HepG2 (cell line): Measurements from ENCODE around the gene RPL18. TPM values are rescaled to one million over a fixed set of nuclear protein-coding genes. Genes with fewer than 3 reads are reported as not detected.
A peak's percentile ranks its signal among the peaks of the same experiment; 100 is the strongest.

Experiments
- ATF7 ChIP-seq, 2 experiments: fragments of 450-650 bp in 1 of 2; sonication (generic) in 1 of 2; formaldehyde crosslinking in 1 of 2; IDR thresholded peaks; 2 replicates each; pipeline versions ENCODE4 v1.4.0 to v1.6.1; 2016 to 2020; ENCODE audit warnings: antibody characterized with exemption in 1 of 2, mild to moderate bottlenecking in 1 of 2, missing genetic modification reagents in 1 of 2
- FOXC1 ChIP-seq: sonication (generic); formaldehyde crosslinking; IDR thresholded peaks from 2 replicates; pipeline ENCODE4 v1.8.0; 2022; ENCODE audit warnings: mild to moderate bottlenecking, missing genetic modification reagents, borderline replicate concordance
- KMT2A ChIP-seq: sonication (generic); formaldehyde crosslinking; IDR thresholded peaks from 2 replicates; pipeline ENCODE4 v1.4.0; 2020; ENCODE audit warnings: missing genetic modification reagents
- KMT2B ChIP-seq: IDR thresholded peaks from 2 replicates; pipeline ENCODE4 v1.6.1; 2016; ENCODE audit warnings: missing genetic modification reagents, missing compliant biosample characterization
- MTA3 ChIP-seq: sonication (generic); formaldehyde crosslinking; IDR thresholded peaks from 2 replicates; pipeline ENCODE4 v1.4.0; 2020; ENCODE audit warnings: missing genetic modification reagents
- MXD3 ChIP-seq: IDR thresholded peaks from 2 replicates; pipeline ENCODE4 v1.6.1; 2016; ENCODE audit warnings: mild to moderate bottlenecking, missing biosample characterization, missing genetic modification reagents
- NKX3-1 ChIP-seq: sonication (generic); formaldehyde crosslinking; IDR thresholded peaks from 2 replicates; pipeline ENCODE4 v1.5.0; 2020; ENCODE audit warnings: missing genetic modification reagents
- NR1H2 ChIP-seq: sonication (generic); formaldehyde crosslinking; IDR thresholded peaks from 2 replicates; pipeline ENCODE4 v1.8.1; 2022; ENCODE audit warnings: low read depth, missing genetic modification reagents, borderline replicate concordance
- PRDM10 ChIP-seq: sonication (generic); formaldehyde crosslinking; IDR thresholded peaks from 2 replicates; pipeline ENCODE4 v1.4.0; 2020; ENCODE audit warnings: low read depth, missing genetic modification reagents
- SOX13 ChIP-seq, 3 experiments: fragments of 450-650 bp in 1 of 3; sonication (generic) in 1 of 3; formaldehyde crosslinking in 1 of 3; IDR thresholded peaks in 2 of 3; conservative IDR thresholded peaks in 1 of 3; 2 replicates each; pipeline versions ENCODE4 v1.5.0 to v1.6.1; 2016 to 2020; ENCODE audit warnings: antibody characterized with exemption in 1 of 3, mild to moderate bottlenecking in 1 of 3, missing compliant biosample characterization in 1 of 3, missing genetic modification reagents in 1 of 3, moderate library complexity in 1 of 3
- SP2 ChIP-seq: sonication (generic); formaldehyde crosslinking; IDR thresholded peaks from 2 replicates; pipeline ENCODE4 v1.5.1; 2020; ENCODE audit warnings: mild to moderate bottlenecking, missing genetic modification reagents
- SRF ChIP-seq: IDR thresholded peaks from 2 replicates; pipeline ENCODE4 v1.6.1; 2011; ENCODE audit warnings: mild to moderate bottlenecking, low read depth, low read length, moderate library complexity
- THAP11 ChIP-seq: IDR thresholded peaks from 2 replicates; pipeline ENCODE4 v1.6.1; 2016; ENCODE audit warnings: missing biosample characterization, missing genetic modification reagents
- ZMYM3 ChIP-seq: sonication (generic); formaldehyde crosslinking; IDR thresholded peaks from 2 replicates; pipeline ENCODE4 v1.5.1; 2020; ENCODE audit warnings: mild to moderate bottlenecking, missing genetic modification reagents
- ZNF431 ChIP-seq: sonication (generic); formaldehyde crosslinking; IDR thresholded peaks from 2 replicates; pipeline ENCODE4 v1.9.0; 2022; ENCODE audit warnings: missing genetic modification reagents, low read depth, mild to moderate bottlenecking, borderline replicate concordance
- ZNF501 ChIP-seq: sonication (generic); formaldehyde crosslinking; IDR thresholded peaks from 2 replicates; pipeline ENCODE4 v1.5.1; 2020; ENCODE audit warnings: mild to moderate bottlenecking, moderate library complexity, missing genetic modification reagents
- ZNF839 ChIP-seq: sonication (generic); formaldehyde crosslinking; IDR thresholded peaks from 2 replicates; pipeline ENCODE4 v1.4.0; 2020; ENCODE audit warnings: missing genetic modification reagents, mild to moderate bottlenecking, borderline replicate concordance
- polyA plus RNA-seq, 8 experiments: library from polyadenylated mRNA; depleted of rRNA in 3 of 8; stranded (reverse) in 7 of 8; unstranded in 1 of 8; fragments of >200 nt; fragmentation: Illumina TruSeq in 4 of 8; extraction: Trizol in 4 of 8; gene quantifications; 2 replicates each; pipeline versions ENCODE4 v1.2.1 to v1.2.3, GENCODE V29; 2011 to 2016; ENCODE audit warnings: low read depth in 4 of 8, missing spikeins in 1 of 8, mixed read lengths in 1 of 8; ENCODE audit not compliant: insufficient read depth in 1 of 8
- total RNA-seq, 5 experiments: library from RNA; depleted of rRNA; stranded (reverse); fragments of >200 nt; fragmentation: Illumina TruSeq; extraction: Trizol; gene quantifications; 2 replicates each; pipeline ENCODE4 v1.2.3, GENCODE V29; 2016; ENCODE audit warnings: low read depth in 1 of 5
- TF ChIP-seq, protein P1 (sequence below): sonication (generic); formaldehyde crosslinking; IDR thresholded peaks from 2 replicates; pipeline ENCODE4 v1.5.1; 2020; ENCODE audit warnings: mild to moderate bottlenecking, moderate library complexity, missing genetic modification reagents

The RPL18 gene
- total and polyA plus RNA-seq, 2 of the 13 experiments (the other 11 are each of a cell fraction or from before 2014, with no cell fraction given), result 1,485 to 1,639 TPM

DNA sequence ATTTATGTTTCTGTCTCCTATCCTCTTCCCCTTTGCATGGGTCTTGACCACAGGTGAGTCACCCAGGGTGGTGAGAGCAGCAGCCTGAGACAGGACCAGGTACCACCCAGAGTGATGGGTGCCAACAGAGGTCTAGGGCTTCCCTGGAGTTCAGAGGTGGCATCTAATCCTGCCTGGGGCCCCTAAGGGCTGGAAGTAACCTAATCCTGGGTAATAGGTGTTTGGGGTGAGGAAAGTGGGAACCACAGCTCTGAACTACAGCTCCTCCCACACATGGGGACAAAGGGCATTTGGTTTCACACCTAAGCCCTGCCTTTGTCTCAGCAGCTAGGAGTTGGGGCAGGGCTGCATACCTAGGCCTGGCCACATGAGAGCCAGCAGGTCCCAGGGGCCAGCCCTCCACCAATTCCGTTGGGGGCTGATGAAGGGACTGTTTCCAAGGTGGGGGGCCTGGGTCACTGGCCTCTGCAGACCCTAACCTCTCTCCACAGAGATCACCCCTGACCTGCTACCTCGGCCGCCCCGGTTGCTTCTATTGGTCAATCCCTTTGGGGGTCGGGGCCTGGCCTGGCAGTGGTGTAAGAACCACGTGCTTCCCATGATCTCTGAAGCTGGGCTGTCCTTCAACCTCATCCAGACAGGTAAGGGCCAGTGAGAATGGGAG, 8.4 kb upstream of the RPL18 start (continued):
- TF ChIP-seq PRDM10 (CRISPR knock-in tag), result no peak
- TF ChIP-seq ZNF839, result no peak
- TF ChIP-seq ZNF501 (CRISPR knock-in tag), result no peak
- no peak for TF ChIP-seq SRF
- no peak for TF ChIP-seq ZMYM3 (CRISPR knock-in tag)
- TF ChIP-seq THAP11 (CRISPR knock-in tag), result peak; percentile 26; the same call in 1 of the 2 replicates
- TF ChIP-seq NR1H2 (CRISPR knock-in tag), result no peak
- TF ChIP-seq ZNF431 (CRISPR knock-in tag), result no peak
- TF ChIP-seq, protein P1, sequence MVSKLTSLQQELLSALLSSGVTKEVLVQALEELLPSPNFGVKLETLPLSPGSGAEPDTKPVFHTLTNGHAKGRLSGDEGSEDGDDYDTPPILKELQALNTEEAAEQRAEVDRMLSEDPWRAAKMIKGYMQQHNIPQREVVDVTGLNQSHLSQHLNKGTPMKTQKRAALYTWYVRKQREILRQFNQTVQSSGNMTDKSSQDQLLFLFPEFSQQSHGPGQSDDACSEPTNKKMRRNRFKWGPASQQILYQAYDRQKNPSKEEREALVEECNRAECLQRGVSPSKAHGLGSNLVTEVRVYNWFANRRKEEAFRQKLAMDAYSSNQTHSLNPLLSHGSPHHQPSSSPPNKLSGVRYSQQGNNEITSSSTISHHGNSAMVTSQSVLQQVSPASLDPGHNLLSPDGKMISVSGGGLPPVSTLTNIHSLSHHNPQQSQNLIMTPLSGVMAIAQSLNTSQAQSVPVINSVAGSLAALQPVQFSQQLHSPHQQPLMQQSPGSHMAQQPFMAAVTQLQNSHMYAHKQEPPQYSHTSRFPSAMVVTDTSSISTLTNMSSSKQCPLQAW (CRISPR knock-in tag), result no peak
- TF ChIP-seq MTA3 (CRISPR knock-in tag), result no peak
- TF ChIP-seq SOX13 (IDR thresholded peaks at IDR 0.05), result no peak
- TF ChIP-seq SOX13 (CRISPR knock-in tag; conservative IDR thresholded peaks at IDR 0.05 in 1 of 2, IDR thresholded peaks at IDR 0.05 in 1 of 2), result peak in 1 of 2 experiments; percentile 80; a peak in 2 of 4 replicates
- no peak for TF ChIP-seq FOXC1 (CRISPR knock-in tag)
- TF ChIP-seq SP2, result no peak
- no peak for TF ChIP-seq KMT2B (CRISPR knock-in tag)
- no peak for TF ChIP-seq ATF7 (IDR thresholded peaks at IDR 0.05)
- TF ChIP-seq ATF7 (CRISPR knock-in tag; IDR thresholded peaks at IDR 0.05), result no peak
- no peak for TF ChIP-seq KMT2A (CRISPR knock-in tag)
- no peak for TF ChIP-seq NKX3-1 (CRISPR knock-in tag)
- TF ChIP-seq MXD3 (CRISPR knock-in tag), result no peak; the same call in 1 of the 2 replicates
